SK-N-SH (cell line): ENCODE results near the gene TCN1.

Experiments used
- CTCF ChIP-seq: fragments of 200-600 bp; sonication (generic); IDR thresholded peaks from 2 replicates; pipeline ENCODE4 v1.6.1; 2017; ENCODE audit warnings: antibody characterized with exemption, mild to moderate bottlenecking, moderate library complexity
- EZH2phosphoT487 ChIP-seq: fragments of 200-600 bp; sonication (generic); IDR thresholded peaks from 2 replicates; pipeline ENCODE4 v1.6.1; 2017; ENCODE audit warnings: low read depth, mixed run types, mild to moderate bottlenecking, antibody characterized with exemption, moderate library complexity, borderline replicate concordance
- JUND ChIP-seq: IDR thresholded peaks from 2 replicates; pipeline ENCODE4 v1.4.0; 2012
- MXI1 ChIP-seq: IDR thresholded peaks from 2 replicates; pipeline ENCODE4 v1.6.1; 2012; ENCODE audit warnings: mild to moderate bottlenecking, low read depth, low read length, improper control_type of control experiment
- TEAD4 ChIP-seq: IDR thresholded peaks from 2 replicates; pipeline ENCODE4 v1.4.0; 2012; ENCODE audit warnings: mild to moderate bottlenecking, borderline replicate concordance; ENCODE audit not compliant: insufficient read depth

- no peak for TF ChIP-seq EZH2phosphoT487
- TF ChIP-seq TEAD4, result no peak
- no peak for TF ChIP-seq JUND
- no peak for TF ChIP-seq MXI1
- TF ChIP-seq CTCF, result no peak
Measured at GRCh38 chr11:59846556-59846955, 19.7 kb downstream of the TCN1 start.
